Thyroid gland (tissue), 4 donors: ENCODE data around the gene IRAK3. TPM values are rescaled to one million over a fixed set of nuclear protein-coding genes. Genes with fewer than 3 reads are reported as not detected.

ENCODE experiments used
- DNase-seq, 2 donors: peaks; one replicate each; pipeline ENCODE4 v3.0.0-alpha.2; 2019
- H3K27ac ChIP-seq, 3 donors: fragments of 200-600 bp; sonication (generic); 1 replicate in 2 of 3; 2 replicates in 1 of 3; pipeline ENCODE4 v1.5.1; 2016 to 2019; ENCODE audit warnings: mild to moderate bottlenecking in 1 of 3, moderate library complexity in 1 of 3
- H3K27me3 ChIP-seq: fragments of 200-600 bp; sonication (generic); one replicate; pipeline ENCODE4 v1.5.1; 2019
- H3K36me3 ChIP-seq, 2 donors: fragments of 200-600 bp; sonication (generic); one replicate each; pipeline ENCODE4 v1.5.1; 2016 to 2019
- H3K4me1 ChIP-seq, 2 donors: fragments of 200-600 bp; sonication (generic); one replicate each; pipeline ENCODE4 v1.5.1; 2017 to 2019
- H3K4me3 ChIP-seq, 3 donors: fragments of 200-600 bp; sonication (generic); replicated peaks in 1 of 3; 1 replicate in 2 of 3; 2 replicates in 1 of 3; pipeline ENCODE4 v1.5.1; 2016; ENCODE audit warnings: mild to moderate bottlenecking in 1 of 3
- H3K9me3 ChIP-seq: fragments of 200-600 bp; sonication (generic); one replicate; pipeline ENCODE4 v1.5.1; 2017
- CTCF ChIP-seq, 6 experiments: fragments of 200-600 bp in 3 of 6; fragments of 450-650 bp in 3 of 6; sonication (generic) in 3 of 6; IDR thresholded peaks; one replicate each; pipeline ENCODE4 v1.5.1; 2016 to 2019; ENCODE audit warnings: antibody characterized with exemption in 6 of 6, mild to moderate bottlenecking in 2 of 6, inconsistent platforms in 1 of 6, moderate library complexity in 1 of 6
- POLR2A ChIP-seq, 2 donors: fragments of 450-650 bp; IDR thresholded peaks; one replicate each; pipeline ENCODE4 v1.6.1; 2017; ENCODE audit warnings: antibody characterized with exemption in 2 of 2, mild to moderate bottlenecking in 2 of 2, moderate library complexity in 1 of 2
- WGBS, 2 donors: methylation state at CpG; one replicate each; pipeline ENCODE4 v1.1.5; 2017; 5-methylcytosine and 5-hydroxymethylcytosine counted together
- intact Hi-C: fragments of 100-400 bp; cut with DNase I; formaldehyde crosslinking; loops from one replicate; pipeline ENCODE4 v1.15.1; 2023
- total RNA-seq, 4 donors: library from RNA; depleted of rRNA; stranded (reverse); fragments of >200 nt; gene quantifications; one replicate each; pipeline ENCODE4 v1.2.3, GENCODE V29; 2016

The IRAK3 gene
- total RNA-seq, 4 donors from 2014 or later: 8.0 to 26.6 (median 17.6) TPM

DNA sequence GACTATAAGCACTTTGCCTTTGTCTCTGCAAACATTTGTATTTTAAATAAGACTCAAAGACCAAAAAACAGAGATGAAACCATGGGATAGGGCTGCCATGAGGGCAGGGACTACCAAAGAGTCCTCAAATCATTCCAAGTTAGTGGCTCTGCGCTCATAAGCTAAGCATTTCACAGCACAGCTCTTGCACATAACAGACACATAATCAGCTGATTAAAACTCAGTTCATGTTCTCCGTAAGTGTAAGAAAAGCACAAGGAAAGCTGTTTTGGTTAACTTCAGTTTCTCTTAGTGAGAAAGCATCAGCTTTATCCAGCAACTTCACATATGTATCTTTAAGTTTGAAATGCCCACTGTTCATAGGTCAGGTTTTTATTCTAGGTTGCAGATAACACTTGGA, 54.9 kb downstream of the IRAK3 start:
- no peak overlapping the region for H3K27ac ChIP-seq
- no peaks in the 10 kb centered on the region for H3K27me3 ChIP-seq
- H3K4me3 ChIP-seq: no peak overlapping the region
- no peak for TF ChIP-seq POLR2A (IDR thresholded peaks at IDR 0.05)
- no peak for TF ChIP-seq CTCF (IDR thresholded peaks at IDR 0.05)
- intact Hi-C loops: no loop called here
- no peaks in the 10 kb centered on the region for H3K4me1 ChIP-seq
- DNase-seq: no peak
- no peaks in the 10 kb centered on the region for H3K36me3 ChIP-seq
- 93 to 94% methylated on average over 2 of the region's 2 CpGs for WGBS, 2 donors
- H3K9me3 ChIP-seq: no peaks in the 10 kb centered on the region

DNA sequence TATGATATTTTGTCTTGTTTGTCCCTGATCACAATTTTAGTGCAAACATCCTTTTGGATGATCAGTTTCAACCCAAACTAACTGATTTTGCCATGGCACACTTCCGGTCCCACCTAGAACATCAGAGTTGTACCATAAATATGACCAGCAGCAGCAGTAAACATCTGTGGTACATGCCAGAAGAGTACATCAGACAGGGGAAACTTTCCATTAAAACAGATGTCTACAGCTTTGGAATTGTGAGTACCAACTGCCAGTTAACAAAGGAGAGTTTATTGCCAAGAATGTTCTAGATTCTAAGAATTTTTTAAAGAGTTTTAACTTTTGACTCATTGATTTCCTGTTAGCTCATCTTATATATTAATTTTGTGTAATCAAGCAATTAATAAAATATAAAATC, 55.4 kb downstream of the IRAK3 start:
- no peak for TF ChIP-seq CTCF (IDR thresholded peaks at IDR 0.05)
- TF ChIP-seq POLR2A (IDR thresholded peaks at IDR 0.05): no peak
- no peaks in the 10 kb centered on the region for H3K9me3 ChIP-seq
- intact Hi-C loops: no loop called here
- no peaks in the 10 kb centered on the region for H3K27me3 ChIP-seq
- H3K27ac ChIP-seq: no peak overlapping the region
- no peaks in the 10 kb centered on the region for H3K4me1 ChIP-seq
- no peak for DNase-seq
- H3K36me3 ChIP-seq: no peaks in the 10 kb centered on the region
- H3K4me3 ChIP-seq: no peak overlapping the region
- WGBS, 2 donors: 100% methylated on average over 1 of the region's 1 CpG

GRCh38 chr12:66247741-66248140, 58.7 kb downstream of the IRAK3 start:
- H3K36me3 ChIP-seq: no peaks in the 10 kb centered on the region
- no peaks in the 10 kb centered on the region for H3K4me1 ChIP-seq
- no peak overlapping the region for H3K4me3 ChIP-seq
- no peak overlapping the region for H3K27ac ChIP-seq
- no peak for DNase-seq
- TF ChIP-seq POLR2A (IDR thresholded peaks at IDR 0.05) (no peak), CTCF (IDR thresholded peaks at IDR 0.05) (no peak)
- no peaks in the 10 kb centered on the region for H3K9me3 ChIP-seq
- intact Hi-C loops: no loop called here
- no peaks in the 10 kb centered on the region for H3K27me3 ChIP-seq

- intact Hi-C loops: no loop called here
- Histone ChIP-seq H3K27me3 (no peaks in the 10 kb centered on the region), H3K9me3 (no peaks in the 10 kb centered on the region), H3K36me3 (no peaks in the 10 kb centered on the region), H3K27ac (no peak overlapping the region), H3K4me1 (no peaks in the 10 kb centered on the region), H3K4me3 (no peak overlapping the region)
- DNase-seq: no peak
- WGBS, 2 donors: 76 to 84% methylated on average over 3 of the region's 3 CpGs
- TF ChIP-seq POLR2A (IDR thresholded peaks at IDR 0.05): no peak
Observed at GRCh38 chr12:66251049-66251448, 62.0 kb downstream of the IRAK3 start.

DNA sequence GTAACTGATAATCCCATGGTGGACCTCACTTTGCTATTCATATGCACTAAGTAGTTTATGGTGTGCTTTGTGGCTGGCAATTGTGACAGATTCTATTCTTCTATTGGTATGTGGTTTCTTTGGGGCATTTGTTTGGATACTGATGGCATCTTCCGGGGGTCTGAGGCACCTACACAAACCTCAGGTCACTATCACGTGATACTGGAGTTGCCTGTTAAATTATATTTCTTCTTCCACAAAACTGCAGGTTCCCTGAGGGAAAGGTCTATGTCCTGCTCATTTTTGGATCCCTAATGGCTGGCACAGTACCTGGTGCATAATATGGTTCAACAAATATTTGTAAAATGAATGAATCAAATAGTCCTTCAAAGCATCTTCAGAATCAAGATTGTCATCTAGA, 63.8 kb downstream of the IRAK3 start:
- no peaks in the 10 kb centered on the region for H3K9me3 ChIP-seq
- WGBS, 2 donors: 91 to 92% methylated on average over 2 of the region's 2 CpGs

More for the DNA sequence above, 63.8 kb downstream of the IRAK3 start:
- Histone ChIP-seq H3K27ac (no peak overlapping the region), H3K36me3 (no peaks in the 10 kb centered on the region), H3K27me3 (no peaks in the 10 kb centered on the region), H3K4me1 (no peaks in the 10 kb centered on the region), H3K4me3 (no peak overlapping the region)
- TF ChIP-seq POLR2A (IDR thresholded peaks at IDR 0.05): no peak
- no peak for TF ChIP-seq CTCF (IDR thresholded peaks at IDR 0.05)
- DNase-seq: no peak
- intact Hi-C loops: no loop called here
